ENCODE results near the gene FYN. TPM values are rescaled to one million over a fixed set of nuclear protein-coding genes. Genes with fewer than 3 reads are reported as not detected.

The FYN gene
- total and polyA plus RNA-seq, 2 of the 8 experiments (the other 6 are each of a cell fraction or from before 2014, with no cell fraction given): 46.8 to 97.2 TPM

DNA sequence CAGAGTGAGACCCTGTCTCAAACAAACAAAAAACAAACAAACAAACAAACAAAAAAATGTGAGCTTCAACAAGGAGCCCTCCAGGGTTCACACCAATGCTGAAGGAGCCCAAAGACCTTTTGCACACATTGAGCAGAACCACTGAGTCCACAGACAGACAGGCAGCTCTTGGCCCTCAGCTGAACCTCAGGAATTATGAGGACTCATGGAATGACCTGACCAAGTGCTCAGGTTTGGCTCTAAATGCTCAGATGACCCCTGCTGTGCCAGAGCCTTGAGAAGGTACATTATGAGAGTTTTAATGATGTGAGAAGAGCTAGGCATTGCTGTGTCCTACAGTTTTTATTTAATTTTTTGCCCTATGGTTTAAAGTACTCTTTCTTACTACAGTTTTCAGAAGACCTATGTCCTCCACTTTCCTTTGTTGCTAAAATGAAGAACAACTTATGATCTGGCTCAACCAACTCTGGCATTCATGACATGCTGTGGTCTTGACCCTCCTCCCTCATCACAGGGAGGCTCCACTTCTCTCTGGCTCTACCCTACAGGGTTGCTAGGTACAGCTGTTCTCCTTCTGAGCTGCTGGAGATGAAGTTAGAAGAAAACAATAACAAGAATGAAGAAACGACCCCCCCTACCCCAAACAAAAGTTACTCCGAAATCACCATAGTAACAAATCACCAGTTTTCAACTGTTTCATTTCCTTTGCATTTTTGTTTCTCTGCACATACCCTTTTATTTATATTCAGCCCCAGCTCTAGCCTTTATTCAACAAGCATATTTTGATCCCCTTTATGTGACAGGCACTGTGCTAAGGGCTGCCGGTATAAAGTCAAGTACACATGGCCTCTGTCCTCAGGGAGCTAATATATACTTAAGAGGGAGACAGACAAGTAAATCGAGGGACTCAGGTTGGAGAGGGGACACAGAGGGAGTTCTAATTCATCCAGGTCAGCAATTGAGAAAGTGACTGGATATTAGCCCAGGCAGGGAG lies 138.9 kb downstream of the FYN start (continued):
- no peak for TF ChIP-seq YY1 (IDR thresholded peaks at IDR 0.05; ENCODE audit: low read depth, low read length)
- no peak for TF ChIP-seq PHF8 (conservative IDR thresholded peaks at IDR 0.05; ENCODE audit: low read depth, low read length)
